ENCODE measurements around the gene EDN3.

Gene EDN3, protein sequence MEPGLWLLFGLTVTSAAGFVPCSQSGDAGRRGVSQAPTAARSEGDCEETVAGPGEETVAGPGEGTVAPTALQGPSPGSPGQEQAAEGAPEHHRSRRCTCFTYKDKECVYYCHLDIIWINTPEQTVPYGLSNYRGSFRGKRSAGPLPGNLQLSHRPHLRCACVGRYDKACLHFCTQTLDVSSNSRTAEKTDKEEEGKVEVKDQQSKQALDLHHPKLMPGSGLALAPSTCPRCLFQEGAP

DNA sequence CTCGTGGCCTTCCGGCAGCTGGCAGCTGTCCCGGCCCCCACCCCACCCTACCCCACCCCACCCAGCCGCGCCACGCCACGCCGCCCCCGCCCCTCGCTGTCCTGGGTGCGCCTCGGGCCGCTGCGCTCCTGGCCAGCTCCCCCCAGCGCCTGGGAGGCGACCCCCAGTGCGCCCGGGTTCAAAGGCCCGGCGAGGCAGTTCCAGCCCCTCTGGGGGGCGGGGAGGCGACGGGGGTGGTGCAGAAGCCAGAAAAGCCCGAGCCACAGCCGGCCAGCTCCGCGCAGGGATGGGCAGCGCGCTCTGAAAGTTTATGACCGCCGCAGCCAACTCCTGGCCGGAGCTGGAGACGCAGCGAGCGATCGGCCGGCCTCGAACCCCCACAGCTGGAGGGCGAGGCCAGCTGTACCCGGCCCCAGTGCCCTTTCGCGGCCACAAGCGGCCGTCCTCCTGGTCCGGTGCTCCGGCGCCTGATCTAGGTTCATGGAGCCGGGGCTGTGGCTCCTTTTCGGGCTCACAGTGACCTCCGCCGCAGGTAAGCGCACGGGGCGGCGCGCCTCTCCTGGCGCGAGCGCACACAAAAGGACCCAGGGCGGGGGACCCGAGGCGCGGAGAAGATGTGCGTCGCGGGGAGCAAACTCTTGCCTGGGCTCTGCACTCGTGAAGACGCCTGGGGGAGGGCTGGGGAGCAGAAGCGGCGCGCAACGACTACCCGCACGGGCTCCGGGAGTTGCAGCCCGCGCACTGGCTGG is at the start of gene EDN3:
TSS of gene EDN3 (plus strand) at position 279 of the 749 bp plus-strand sequence. CDS start at position 481, 202 bp downstream.
- DNase-seq (ENCODE audit: low spot score), result no peak

DNA sequence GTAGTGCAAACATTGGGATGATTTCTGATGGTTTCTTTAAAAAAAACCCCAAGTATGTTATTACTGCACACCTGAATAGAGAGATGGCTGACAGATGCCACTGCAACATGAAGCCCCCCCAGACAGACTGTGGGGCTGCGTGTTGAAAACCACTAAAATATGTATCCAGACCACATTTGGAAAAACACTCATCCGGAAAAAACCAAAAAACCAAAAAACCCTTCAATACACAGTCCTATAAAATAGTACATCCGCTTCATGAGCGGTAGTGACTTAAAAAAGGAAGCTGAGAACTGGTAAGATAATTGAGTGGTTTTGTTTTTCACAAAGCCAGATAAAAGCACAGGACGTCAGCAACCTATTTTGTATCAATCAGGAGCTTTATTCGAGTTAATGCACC is 47.1 kb upstream of the EDN3 start:
- DNase-seq (ENCODE audit: low spot score), result no peak

DNA sequence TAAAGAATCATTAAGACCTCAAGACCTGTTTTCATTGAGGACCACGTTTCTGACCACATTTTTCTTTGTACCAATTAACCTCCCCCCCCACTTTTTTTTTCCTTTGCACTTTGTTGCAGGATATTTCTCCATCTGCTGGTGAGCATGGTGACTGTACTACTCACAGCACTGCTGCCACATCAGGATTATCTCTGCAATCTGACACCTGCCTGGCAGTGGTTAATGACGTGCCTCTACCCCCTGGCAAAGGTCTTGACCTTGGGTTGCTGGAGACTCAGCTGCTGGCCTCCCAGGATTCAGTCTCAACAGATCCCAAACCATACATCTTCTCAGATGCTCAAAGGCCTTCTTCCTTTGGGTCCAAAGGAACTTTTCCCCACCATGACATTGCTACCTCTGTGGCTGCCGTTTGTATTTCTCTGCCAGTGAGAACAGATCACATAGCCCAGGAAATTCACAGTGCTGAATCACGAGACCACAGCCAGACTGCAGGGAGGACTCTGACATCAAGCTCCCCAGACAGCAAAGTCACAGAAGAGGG is 46.6 kb upstream of the EDN3 start:
- no peak for DNase-seq (ENCODE audit: low spot score)

DNA sequence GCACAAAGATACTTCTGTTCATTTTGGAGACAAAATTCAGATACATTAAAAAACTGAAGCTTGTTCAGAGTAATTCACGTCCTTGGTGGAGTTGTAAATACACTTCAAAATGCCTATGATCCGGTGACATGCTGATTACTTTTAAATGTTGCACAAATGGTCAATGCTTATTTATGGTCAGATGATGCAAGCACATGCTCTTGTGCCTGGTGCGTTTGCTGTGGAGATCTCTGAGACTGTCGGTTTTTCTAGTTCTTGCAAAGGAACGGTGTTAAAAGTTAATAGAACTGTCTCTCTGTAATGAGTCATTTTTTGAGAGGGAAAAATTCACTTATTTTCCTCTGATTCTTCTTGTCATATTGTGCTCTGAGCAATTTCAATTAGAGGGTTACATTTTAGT is 45.2 kb upstream of the EDN3 start:
- no peak for DNase-seq (ENCODE audit: low spot score)

DNA sequence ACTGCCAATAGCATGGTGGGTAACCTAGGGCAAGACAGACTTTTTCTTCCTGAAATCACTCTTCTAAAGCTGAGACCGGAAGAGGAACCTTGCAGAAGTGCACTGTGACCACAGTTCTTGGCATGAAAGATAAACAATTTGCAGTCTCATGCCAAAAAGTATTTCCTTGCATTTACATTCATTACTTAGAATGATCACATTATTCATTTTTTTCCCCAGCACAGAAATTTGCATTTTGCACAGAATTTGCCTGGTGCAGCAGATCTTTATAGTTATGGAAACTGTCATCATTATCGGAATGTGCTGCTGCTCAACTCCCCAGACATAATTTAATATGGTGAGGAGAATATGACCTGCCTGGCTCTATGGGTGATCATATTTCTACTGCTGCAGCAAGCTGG is 42.2 kb upstream of the EDN3 start:
- no peak for DNase-seq (ENCODE audit: low spot score)

DNA sequence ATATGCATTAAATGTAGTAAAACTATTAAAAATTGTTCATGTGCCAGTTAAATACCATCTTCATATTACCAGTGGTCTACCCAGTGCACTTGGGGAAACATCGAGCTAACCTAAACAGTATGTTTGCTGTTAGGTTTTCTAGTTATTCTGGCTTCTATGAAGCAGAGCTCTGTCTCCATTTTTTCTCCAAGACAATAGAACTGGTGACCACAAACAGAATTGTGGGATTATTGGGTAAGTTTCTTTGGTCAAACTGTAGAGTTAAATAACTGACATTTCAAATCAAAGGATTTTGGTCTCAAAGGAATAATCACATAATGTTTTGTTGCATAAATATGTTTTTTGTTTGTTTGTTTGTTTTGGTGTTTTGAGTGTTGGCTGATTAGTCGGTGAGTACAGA is 40.5 kb upstream of the EDN3 start:
- DNase-seq (ENCODE audit: low spot score), result no peak

DNA sequence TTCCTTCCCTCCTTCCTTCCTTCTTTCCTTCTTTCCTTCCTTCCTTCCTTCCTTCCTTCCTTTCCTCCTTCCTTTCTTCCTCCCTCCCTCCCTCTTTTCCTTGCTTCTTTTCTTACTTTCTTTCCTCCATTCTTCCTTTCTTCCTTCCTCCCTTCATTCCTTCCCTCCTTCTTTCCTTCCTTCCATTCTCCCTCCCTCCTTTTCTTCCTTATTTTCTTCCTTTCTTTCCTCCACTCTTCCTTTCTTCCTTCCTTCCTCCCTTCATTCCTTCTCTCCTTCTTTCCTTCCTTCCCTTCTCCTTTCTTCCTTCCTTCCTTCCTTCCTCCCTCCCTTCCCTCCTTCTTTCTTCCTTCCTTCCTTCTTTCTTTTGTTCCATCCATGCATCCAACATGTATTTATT is 35.1 kb upstream of the EDN3 start:
- DNase-seq (ENCODE audit: low spot score), result no peak

DNA sequence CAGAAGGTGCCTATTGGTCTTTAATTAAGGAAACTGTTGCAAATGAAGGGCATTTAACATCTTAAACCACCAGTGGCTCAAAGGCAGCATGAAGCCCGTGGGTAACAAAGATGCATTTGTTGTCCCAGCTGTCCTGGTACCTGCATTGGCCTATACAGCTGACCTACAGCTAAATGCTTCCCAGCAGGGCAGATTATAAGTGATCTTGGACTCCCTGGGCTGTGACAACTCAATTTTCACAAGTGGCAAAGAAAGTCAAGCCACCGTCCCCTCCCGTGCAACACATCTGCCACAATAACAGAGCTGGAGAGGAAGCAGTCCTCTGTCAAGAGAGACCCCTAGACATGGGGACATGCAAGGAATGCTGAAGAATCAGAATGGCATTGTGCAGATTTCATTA is 31.5 kb upstream of the EDN3 start:
- no peak for DNase-seq (ENCODE audit: low spot score)

DNA sequence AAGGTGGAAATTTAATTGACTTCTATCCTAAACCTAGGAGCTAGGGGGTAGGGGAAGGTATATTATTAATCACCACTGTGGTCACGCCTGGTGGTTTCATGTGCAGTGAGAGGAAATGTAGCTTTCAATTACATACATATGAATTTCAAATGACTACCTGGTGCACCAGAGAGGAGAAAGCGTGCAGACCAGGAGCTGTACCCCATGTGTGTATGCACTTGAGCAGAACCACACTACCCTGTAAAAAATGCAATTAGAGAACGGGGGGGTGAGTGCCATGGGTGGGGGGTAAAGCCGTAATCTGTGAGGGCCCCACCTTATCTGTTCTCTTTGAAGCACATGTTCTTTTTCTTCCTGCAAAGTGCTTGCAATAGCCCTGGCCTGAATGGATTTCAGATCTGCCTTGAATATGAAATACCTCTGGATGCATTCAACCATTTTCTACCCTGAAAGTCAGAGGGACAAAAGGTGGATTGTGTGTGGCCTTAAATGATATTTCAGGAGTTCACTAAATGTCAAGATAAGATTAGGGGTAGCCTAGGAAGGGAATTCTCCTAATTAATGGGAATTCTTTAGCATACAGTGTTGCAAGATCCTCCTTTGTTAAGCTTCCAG is 30.9 kb upstream of the EDN3 start:
- DNase-seq (ENCODE audit: low spot score), result no peak

DNA sequence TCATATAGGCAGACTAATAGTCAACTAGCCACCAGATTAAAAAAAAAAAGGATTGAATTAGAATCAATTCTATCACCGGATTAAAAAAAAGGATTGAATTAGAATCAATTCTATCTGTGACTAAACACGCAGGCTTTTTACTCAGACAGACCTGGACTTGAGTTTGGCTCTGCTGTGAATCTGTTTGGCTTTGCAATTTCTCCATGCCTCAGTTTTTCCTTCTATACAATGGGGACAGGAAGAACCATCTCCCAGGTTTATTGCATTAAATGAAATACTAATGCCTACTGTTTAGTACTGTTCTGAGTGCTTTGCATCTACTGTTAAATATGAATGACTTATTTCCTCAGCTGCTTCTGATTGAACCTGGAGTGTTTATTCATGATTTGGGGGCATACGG is 30.0 kb upstream of the EDN3 start:
- DNase-seq (ENCODE audit: low spot score), result no peak

DNA sequence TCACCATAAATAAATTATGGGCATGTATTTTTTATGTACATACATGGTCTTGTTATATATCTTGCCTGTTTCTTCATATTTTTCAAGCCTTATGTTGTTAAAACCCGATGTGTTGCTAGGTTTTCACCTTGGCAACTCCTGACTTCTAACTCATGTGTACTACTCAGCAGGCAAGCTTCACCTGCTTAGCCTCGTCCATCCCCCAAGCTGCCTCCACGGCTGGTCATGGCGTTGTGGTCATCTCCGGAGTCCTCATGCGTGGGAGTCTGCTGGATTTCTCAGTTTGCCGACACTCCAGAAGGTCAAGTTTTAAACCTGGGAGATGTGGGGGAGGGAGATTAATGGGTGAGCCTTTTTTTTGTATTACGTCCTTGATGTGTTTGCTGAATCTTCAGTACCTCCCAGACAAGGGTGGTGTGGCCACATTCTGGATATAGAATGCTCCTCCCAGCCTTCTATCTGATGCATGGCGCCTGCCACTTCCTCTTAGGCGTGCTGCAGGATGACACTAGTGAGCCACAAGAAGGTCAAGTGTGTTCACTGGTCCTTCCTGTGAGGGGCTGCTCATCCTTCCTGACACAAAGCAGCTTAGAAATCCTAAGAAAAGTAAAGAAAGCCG is 26.6 kb upstream of the EDN3 start:
- DNase-seq (ENCODE audit: low spot score), result no peak

DNA sequence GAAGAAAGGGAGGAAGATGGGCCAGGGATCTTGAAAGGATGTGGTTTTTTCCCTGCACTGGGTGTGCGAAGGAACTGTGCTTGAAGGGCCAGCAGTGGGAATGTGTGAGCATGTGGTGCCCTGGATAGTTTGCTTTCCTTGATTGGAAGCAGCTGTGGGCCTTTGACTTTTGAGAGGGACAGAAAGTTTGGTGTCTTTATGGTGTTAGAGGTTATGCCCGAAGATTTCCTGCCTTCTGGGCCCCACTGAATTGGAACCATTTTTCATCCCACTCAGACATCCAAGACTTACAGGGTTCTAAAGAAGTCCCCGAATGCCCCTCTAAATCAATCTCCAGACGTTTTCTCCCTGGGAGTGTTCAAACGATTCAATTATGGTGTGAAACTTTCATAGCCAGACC is 23.5 kb upstream of the EDN3 start:
- DNase-seq (ENCODE audit: low spot score), result no peak

DNA sequence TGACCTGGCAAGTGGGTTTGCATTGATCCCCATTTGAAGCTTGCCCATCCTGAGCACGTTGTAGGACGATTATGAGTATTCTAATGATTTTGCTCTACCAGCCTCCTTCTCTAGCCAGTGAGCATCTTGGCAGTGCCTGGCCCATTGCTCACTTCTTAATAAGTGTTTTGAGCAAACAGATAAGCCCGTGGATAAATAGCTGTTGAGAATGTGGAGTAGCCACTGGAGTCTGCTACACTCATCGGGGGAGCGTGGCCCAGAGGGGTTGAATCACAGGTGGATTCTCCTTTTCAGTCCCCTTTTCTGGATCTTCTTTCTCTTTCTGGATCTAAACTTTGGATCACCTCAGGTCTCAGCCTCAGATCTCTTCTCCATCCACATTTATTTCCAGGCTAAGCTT is 15.9 kb upstream of the EDN3 start:
- no peak for DNase-seq (ENCODE audit: low spot score)

DNA sequence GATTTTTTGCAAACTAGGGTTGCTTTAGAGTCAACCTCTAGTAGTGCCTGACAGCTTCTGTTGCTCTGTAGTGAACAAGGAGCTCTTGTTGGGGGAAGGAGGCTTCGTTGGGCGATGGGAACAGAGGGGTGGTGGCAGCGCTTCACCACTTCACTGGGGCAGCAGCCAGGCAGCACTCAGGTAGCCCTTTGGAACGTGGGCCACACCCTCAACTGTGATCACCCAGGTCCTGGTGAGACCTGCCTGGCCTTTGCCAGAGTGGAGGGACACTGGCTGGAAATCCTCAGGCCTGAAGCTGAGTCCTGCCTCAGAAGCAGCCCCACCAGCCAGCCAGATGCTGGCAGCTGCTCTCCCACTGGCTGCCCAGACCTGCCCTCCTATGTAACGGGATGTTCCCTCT is 10.4 kb upstream of the EDN3 start:
- no peak for DNase-seq (ENCODE audit: low spot score)

DNA sequence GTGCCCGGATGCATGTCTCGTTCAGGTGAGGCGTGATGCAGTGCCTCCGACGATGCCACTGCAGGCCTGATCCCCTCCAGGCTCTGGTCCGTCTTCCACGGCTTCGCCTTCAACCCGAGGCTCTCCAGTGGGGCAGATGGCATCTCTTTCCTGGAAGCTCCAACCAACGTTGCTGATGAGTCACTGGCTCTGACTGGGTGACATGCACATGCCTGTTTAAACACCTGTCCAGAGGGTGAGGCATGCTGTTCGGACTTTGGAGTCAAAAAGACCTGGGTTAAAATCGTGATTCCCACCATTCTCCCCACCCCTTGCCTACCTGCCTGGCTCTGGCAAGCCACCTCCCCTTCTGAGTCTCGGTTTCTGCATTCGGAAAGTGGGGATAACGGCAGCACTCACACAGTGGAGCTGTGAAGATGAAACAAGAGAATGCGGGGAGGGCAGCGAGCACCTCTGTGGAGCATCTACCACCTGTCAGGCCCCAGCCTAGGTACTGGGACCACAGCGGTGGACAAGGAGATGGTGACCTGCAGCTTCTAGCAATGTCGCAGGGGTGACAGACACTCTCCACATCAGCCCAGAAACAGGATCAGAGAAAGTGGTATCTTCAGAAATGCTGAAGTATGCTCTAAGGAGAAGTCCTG is 8.5 kb upstream of the EDN3 start:
- no peak for DNase-seq (ENCODE audit: low spot score)

DNA sequence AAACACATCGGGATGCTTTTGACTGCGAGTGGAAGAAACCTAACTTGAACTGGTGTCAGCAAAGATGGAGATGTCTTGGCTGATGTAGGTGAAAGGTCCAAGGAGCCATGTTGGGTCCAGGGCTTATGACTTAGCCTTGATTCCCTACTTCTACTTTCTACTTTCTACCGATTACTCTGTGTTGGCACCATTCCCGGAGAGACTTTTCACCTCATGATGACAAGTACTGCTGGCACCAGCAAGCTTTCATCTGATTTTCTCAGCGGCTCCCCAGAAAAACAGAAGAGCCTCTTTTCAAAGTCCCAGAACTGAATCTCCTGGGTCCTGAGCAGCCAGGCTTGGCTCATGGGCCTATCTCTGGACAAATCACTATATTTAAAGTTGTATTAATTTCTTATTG is 4.9 kb upstream of the EDN3 start:
- no peak for DNase-seq (ENCODE audit: low spot score)

DNA sequence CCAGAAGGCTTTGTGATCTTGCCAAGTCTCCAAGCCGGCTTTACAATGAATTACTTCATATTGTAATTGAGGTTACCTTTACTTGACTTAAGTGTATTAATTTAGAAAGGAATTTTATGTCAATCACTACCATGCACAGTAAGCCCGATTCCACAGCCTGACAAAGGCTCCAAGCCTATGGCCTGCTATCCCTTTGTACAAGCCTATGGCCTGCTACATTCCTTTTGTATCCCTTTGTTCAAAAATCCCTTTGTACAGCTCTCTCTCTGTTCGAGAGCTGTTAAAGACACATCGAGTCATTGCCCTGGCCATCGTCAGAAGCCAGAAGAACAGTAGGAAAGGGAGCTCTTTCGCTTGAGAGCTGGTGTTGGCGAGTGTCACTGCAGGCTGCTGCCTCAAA is 2.7 kb upstream of the EDN3 start:
- DNase-seq (ENCODE audit: low spot score), result no peak

DNA sequence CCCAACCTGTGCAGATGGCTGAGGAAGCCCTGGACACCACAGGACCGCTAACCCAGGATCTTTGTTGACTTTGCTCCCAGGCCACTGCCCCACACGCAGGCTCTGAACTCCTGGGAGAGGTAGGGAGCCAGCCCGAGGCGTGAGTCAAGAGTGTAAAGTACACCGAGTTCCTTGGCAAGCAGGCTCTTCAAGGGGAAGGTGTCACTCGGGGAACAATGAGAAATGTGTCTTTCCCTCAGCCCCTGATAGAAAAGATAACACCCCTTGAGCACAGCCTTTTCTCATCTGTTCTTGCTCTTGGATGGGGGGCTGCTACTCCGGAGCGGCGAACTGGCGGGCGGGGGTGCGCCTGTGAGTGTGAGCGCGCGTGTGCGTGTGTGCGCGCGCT is 472 bp upstream of the EDN3 start:
- DNase-seq (ENCODE audit: low spot score), result no peak

DNA sequence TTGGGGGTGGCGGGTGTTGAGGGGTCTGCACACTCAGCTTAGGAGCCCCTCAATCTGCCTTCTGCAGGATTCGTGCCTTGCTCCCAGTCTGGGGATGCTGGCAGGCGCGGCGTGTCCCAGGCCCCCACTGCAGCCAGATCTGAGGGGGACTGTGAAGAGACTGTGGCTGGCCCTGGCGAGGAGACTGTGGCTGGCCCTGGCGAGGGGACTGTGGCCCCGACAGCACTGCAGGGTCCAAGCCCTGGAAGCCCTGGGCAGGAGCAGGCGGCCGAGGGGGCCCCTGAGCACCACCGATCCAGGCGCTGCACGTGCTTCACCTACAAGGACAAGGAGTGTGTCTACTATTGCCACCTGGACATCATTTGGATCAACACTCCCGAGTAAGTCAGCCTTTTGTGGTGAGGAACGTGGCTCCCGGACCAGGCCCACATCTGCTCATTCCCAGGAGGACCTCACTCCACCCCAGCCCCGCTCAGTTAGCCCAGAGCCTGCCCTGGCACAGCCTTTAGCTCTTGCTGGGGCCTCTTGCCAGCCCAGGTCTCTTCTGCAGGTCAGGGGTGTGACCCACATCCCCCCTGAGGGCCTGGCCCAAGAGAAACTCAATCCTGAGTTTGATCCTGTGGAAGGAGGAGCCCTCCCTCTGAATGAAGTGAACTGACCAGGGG is 1.1 kb downstream of the EDN3 start:
- DNase-seq (ENCODE audit: low spot score), result no peak

DNA sequence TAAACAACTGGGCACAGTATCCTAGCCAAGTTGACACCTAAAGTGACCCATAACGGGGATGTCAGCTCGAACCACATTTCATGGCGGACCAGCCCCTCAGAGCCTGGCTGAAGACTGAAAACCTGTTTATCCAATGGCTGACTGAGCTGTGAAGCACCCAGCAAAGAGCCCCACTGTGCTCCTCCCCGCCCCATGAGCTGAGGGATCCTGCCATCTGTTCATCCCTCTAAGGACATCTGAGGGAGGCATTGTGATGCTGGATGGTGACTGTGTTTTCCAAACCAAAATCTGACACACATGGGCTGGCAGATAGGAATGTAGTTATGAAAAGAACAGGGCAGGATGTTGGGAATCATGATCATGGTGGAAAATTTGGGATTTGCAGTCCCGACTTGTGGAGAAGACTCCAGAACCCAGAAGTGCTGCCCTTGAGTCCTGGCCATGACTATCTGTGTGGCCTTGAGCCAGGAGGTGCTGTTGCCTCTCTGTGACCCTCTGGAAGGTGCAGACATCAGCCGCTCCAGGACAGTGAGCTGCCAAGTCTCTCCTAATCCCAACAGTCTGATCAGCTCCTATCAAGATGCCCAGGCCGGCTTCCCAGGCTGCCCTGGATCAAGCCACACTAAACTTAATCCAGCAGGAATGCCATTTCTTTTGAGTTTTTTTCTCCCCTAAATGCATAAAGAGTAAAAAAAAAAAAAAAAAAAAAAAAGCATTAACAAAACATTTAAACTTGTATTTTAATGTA is 5.7 kb downstream of the EDN3 start:
- no peak for DNase-seq (ENCODE audit: low spot score)

DNA sequence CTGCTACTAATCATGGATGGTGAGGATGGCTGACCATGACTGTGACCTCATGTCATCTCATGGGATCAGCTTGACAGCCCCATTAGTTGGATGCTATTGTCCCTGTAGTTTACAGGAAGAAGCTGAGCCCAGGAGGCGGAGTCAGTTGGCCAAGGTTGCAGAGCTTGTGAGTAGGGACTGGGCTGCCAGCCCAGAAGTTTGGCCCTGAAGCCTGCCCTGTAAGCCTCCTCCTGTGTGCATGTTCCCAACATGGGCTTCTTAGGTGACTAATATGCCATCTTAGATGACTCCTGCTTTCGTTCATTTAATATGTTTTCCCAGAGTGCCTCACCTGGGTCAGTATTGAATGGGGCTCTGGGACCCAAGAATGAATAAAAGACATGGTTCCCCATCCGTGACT is 6.9 kb downstream of the EDN3 start:
- DNase-seq (ENCODE audit: low spot score), result no peak

Measured in kidney capillary endothelial cell (primary cell).